HG03342 (cell line): ENCODE measurements around the gene IGFL2.
"Not testable (repeated sequence)": the region's sequence is repeated elsewhere in the genome, so short reads cannot be mapped to it uniquely, and the experiment has no call there.

Experiments used
- ATAC-seq: cut with Tn5 transposase; IDR thresholded peaks from one replicate; pipeline ENCODE4 v1.9.1; 2021; ENCODE audit warnings: mild to moderate bottlenecking, moderate library complexity; ENCODE audit not compliant: unreplicated experiment

Gene IGFL2

GRCh38 chr19:46141421-46141820 lies 6.6 kb upstream of the IGFL2 start:
- ATAC-seq = no peak

GRCh38 chr19:46142294-46142693 lies 5.7 kb upstream of the IGFL2 start:
- ATAC-seq = no peak

GRCh38 chr19:46144756-46145155 lies 3.3 kb upstream of the IGFL2 start:
- no peak for ATAC-seq

GRCh38 chr19:46147166-46147740 lies 785 bp upstream of the IGFL2 start:
- no peak for ATAC-seq

- no peak for ATAC-seq
Observed at GRCh38 chr19:46150606-46151005, 2.6 kb downstream of the IGFL2 start.

- no peak for ATAC-seq
Observed at GRCh38 chr19:46155237-46155636, 7.2 kb downstream of the IGFL2 start.

GRCh38 chr19:46159418-46160232 lies 11.6 kb downstream of the IGFL2 start:
- no peak for ATAC-seq

- no peak for ATAC-seq
Observed at GRCh38 chr19:46160233-46160775, 12.3 kb downstream of the IGFL2 start.

GRCh38 chr19:46161642-46162257 lies 13.7 kb downstream of the IGFL2 start:
- not testable (repeated sequence) for ATAC-seq

GRCh38 chr19:46162731-46163130 lies 14.7 kb downstream of the IGFL2 start:
- ATAC-seq = no peak

GRCh38 chr19:46173886-46174480 lies 25.9 kb downstream of the IGFL2 start:
- ATAC-seq = no peak

- ATAC-seq = no peak
Observed at GRCh38 chr19:46176116-46176860, 28.2 kb downstream of the IGFL2 start.

GRCh38 chr19:46179076-46179759 lies 31.2 kb downstream of the IGFL2 start:
- no peak for ATAC-seq

- ATAC-seq = no peak
Observed at GRCh38 chr19:46180701-46181387, 32.8 kb downstream of the IGFL2 start.

GRCh38 chr19:46181388-46181779 lies 33.3 kb downstream of the IGFL2 start:
- ATAC-seq = no peak

GRCh38 chr19:46182476-46182875 lies 34.4 kb downstream of the IGFL2 start:
- no peak for ATAC-seq

- ATAC-seq = not testable (repeated sequence)
Observed at GRCh38 chr19:46184775-46185710, 37.0 kb downstream of the IGFL2 start.

GRCh38 chr19:46186101-46186716 lies 38.2 kb downstream of the IGFL2 start:
- ATAC-seq = no peak
